DND-41 (cell line): Measurements from ENCODE around the gene ZNF512.
"Not testable (repeated sequence)": the region's sequence is repeated elsewhere in the genome, so short reads cannot be mapped to it uniquely, and the experiment has no call there.

ENCODE experiments used
- ATAC-seq: fragments of 200-7000 bp; cut with Tn5 transposase; 3 replicates; pipeline ENCODE4 v1.9.1; 2021; ENCODE audit warnings: low read depth; ENCODE audit not compliant: insufficient read depth
- DNase-seq: peaks from one replicate; pipeline ENCODE4 v3.0.0-alpha.2; 2020
- H2AFZ ChIP-seq: 2 replicates; pipeline ENCODE4 v1.6.0; 2012; ENCODE audit warnings: low read depth, low read length
- H3K27ac ChIP-seq: 2 replicates; pipeline ENCODE4 v1.5.1; 2012; ENCODE audit warnings: low read length, inconsistent platforms
- H3K27me3 ChIP-seq: fragments of 200-600 bp; sonication (generic); 2 replicates; pipeline ENCODE4 v1.6.0; 2012; ENCODE audit warnings: low read length, mild to moderate bottlenecking, inconsistent platforms; ENCODE audit not compliant: insufficient read depth, poor library complexity
- H3K36me3 ChIP-seq: 2 replicates; pipeline ENCODE4 v1.5.1; 2012; ENCODE audit warnings: low read length, inconsistent platforms; ENCODE audit not compliant: insufficient read depth
- H3K4me1 ChIP-seq: 2 replicates; pipeline ENCODE4 v1.5.1; 2012; ENCODE audit warnings: mild to moderate bottlenecking, low read length; ENCODE audit not compliant: insufficient read depth
- H3K4me2 ChIP-seq: 2 replicates; pipeline ENCODE4 v1.6.0; 2012; ENCODE audit warnings: mild to moderate bottlenecking, moderate library complexity, low read length, inconsistent platforms; ENCODE audit not compliant: insufficient read depth
- H3K4me3 ChIP-seq, 2 experiments: fragments of 200-600 bp in 1 of 2; shearing (Covaris generic) in 1 of 2; 2 replicates each; pipeline ENCODE4 v1.5.1; 2012 to 2016; ENCODE audit warnings: inconsistent platforms in 2 of 2, low read length in 2 of 2, mild to moderate bottlenecking in 2 of 2, low read depth in 1 of 2, moderate library complexity in 1 of 2
- H3K79me2 ChIP-seq: 2 replicates; pipeline ENCODE4 v1.6.0; 2012; ENCODE audit warnings: low read length, inconsistent platforms; ENCODE audit not compliant: insufficient read depth
- H3K9ac ChIP-seq: 2 replicates; pipeline ENCODE4 v1.6.0; 2012; ENCODE audit warnings: low read depth, mild to moderate bottlenecking, inconsistent platforms, low read length, moderate library complexity
- H3K9me3 ChIP-seq: 2 replicates; pipeline ENCODE4 v1.5.1; 2012; ENCODE audit warnings: low read length, moderate library complexity, mild to moderate bottlenecking, inconsistent platforms; ENCODE audit not compliant: insufficient read depth, severe bottlenecking
- H4K20me1 ChIP-seq: 2 replicates; pipeline ENCODE4 v1.6.0; 2012; ENCODE audit warnings: low read length; ENCODE audit not compliant: insufficient read depth
- CTCF ChIP-seq: IDR thresholded peaks from 2 replicates; pipeline ENCODE4 v1.5.1; 2012; ENCODE audit warnings: borderline replicate concordance, low read length, moderate library complexity, mild to moderate bottlenecking; ENCODE audit not compliant: poor library complexity, severe bottlenecking; ENCODE audit errors: extremely low read depth
- EZH2 ChIP-seq: IDR thresholded peaks from 3 replicates; pipeline ENCODE4 v1.6.1; 2012; ENCODE audit warnings: borderline replicate concordance, low read depth, mild to moderate bottlenecking, moderate library complexity, low read length, inconsistent platforms; ENCODE audit not compliant: severe bottlenecking

ZNF512 gene

GRCh38 chr2:27622921-27623384 is 40.1 kb downstream of the ZNF512 start:
- DNase-seq, result no peak
- H3K4me3 ChIP-seq, result no peak overlapping the region
- no peaks in the 10 kb centered on the region for H4K20me1 ChIP-seq
- H3K4me1 ChIP-seq, result peaks cover 19% of the 10 kb centered on the region
- no peak overlapping the region for H3K27ac ChIP-seq
- H3K36me3 ChIP-seq, result peaks cover 25% of the 10 kb centered on the region; the same call in 1 of the 2 replicates
- no peak overlapping the region for H2AFZ ChIP-seq
- H3K79me2 ChIP-seq, result no peaks in the 10 kb centered on the region
- no peak overlapping the region for H3K9ac ChIP-seq
- no peak overlapping the region for H3K4me2 ChIP-seq
- no peaks in the 10 kb centered on the region for H3K9me3 ChIP-seq
- H3K27me3 ChIP-seq, result no peaks in the 10 kb centered on the region
- TF ChIP-seq EZH2 (no peak), CTCF (no peak)
- no peak for ATAC-seq

- no peaks in the 10 kb centered on the region for H4K20me1 ChIP-seq
- no peak for DNase-seq
- no peak overlapping the region for H2AFZ ChIP-seq
- TF ChIP-seq CTCF (no peak), EZH2 (no peak)
- H3K27ac ChIP-seq, result no peak overlapping the region
- peaks cover 33% of the 10 kb centered on the region for H3K4me1 ChIP-seq
- H3K9ac ChIP-seq, result no peak overlapping the region
- no peaks in the 10 kb centered on the region for H3K9me3 ChIP-seq
- no peak for ATAC-seq
- H3K36me3 ChIP-seq, result peaks cover 25% of the 10 kb centered on the region; the same call in 1 of the 2 replicates
- no peak overlapping the region for H3K4me3 ChIP-seq
- no peaks in the 10 kb centered on the region for H3K27me3 ChIP-seq
- H3K4me2 ChIP-seq, result no peak overlapping the region
- H3K79me2 ChIP-seq, result peaks cover 15% of the 10 kb centered on the region
These were observed 42.1 kb downstream of the ZNF512 start for GRCh38 chr2:27624943-27625342.

- ATAC-seq, H2AFZ ChIP-seq, H4K20me1 ChIP-seq, H3K9me3 ChIP-seq, H3K27me3 ChIP-seq, DNase-seq, H3K9ac ChIP-seq, H3K4me2 ChIP-seq, H3K4me3 ChIP-seq: not testable (repeated sequence)
- Histone ChIP-seq H3K79me2 (peaks cover 22% of the 10 kb centered on the region), H3K4me1 (peaks cover 46% of the 10 kb centered on the region), H3K27ac (peak overlapping the region; percentile 60; the same call in 1 of the 2 replicates), H3K36me3 (peaks cover 25% of the 10 kb centered on the region)
These were observed 43.5 kb downstream of the ZNF512 start for GRCh38 chr2:27626323-27626722.

GRCh38 chr2:27626921-27627320 is 44.1 kb downstream of the ZNF512 start:
- H3K4me1 ChIP-seq, result peaks cover 46% of the 10 kb centered on the region
- H4K20me1 ChIP-seq, H3K27me3 ChIP-seq, H2AFZ ChIP-seq, H3K4me3 ChIP-seq, H3K9me3 ChIP-seq: not testable (repeated sequence)
- H3K36me3 ChIP-seq, result peaks cover 24% of the 10 kb centered on the region
- peak; percentile 35 for DNase-seq
- peak overlapping the region; percentile 68 for H3K9ac ChIP-seq
- peak overlapping the region; percentile 86 for H3K27ac ChIP-seq
- peaks cover 26% of the 10 kb centered on the region for H3K79me2 ChIP-seq
- ATAC-seq, result peak; percentile 21; the same call in 2 of the 3 replicates
- H3K4me2 ChIP-seq, result peak overlapping the region; percentile 73
